HG03432 (cell line): Measurements from ENCODE around the gene EFCAB11.

ENCODE experiments used
- ATAC-seq: cut with Tn5 transposase; IDR thresholded peaks from one replicate; pipeline ENCODE4 v1.9.1; 2021; ENCODE audit warnings: mild to moderate bottlenecking, moderate library complexity; ENCODE audit not compliant: unreplicated experiment

EFCAB11 gene

DNA sequence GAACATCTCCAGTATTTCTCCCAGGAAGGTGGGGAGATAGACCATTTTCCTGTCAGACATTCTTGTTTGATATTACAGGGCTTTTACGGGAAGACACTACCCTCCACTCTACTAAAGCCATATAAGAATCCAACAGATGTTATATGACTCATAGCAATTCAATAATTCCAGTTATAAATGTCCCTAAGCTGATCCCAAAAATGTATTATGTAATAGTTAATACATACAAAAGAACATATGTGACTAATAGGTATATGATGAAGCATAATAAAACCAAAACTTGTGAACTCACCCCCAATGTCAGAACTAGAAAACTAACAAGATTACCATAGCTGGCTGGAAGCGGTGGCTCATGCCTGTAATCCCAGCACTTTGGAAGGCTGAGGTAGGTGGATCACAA lies 84.2 kb downstream of the EFCAB11 start:
- ATAC-seq: no peak

DNA sequence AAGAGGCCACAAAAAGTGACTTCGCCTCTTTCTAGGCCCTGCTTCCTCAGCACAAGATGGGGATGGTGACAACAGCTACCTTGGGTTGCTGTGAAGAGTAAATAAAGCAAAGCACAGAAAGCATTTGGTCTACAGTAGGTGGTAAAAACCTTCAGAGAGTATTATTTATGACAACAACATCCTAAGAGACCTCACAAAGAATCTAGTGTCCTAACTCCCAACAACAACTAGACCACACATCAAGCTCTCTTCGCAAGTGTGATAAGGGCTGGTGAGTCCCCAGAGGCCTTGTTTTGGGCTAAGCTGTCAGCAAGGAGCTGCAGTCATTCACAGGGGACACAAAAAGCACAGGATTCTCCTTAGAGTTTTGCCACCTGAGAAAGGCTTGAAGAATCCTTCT lies 84.9 kb downstream of the EFCAB11 start:
- no peak for ATAC-seq

DNA sequence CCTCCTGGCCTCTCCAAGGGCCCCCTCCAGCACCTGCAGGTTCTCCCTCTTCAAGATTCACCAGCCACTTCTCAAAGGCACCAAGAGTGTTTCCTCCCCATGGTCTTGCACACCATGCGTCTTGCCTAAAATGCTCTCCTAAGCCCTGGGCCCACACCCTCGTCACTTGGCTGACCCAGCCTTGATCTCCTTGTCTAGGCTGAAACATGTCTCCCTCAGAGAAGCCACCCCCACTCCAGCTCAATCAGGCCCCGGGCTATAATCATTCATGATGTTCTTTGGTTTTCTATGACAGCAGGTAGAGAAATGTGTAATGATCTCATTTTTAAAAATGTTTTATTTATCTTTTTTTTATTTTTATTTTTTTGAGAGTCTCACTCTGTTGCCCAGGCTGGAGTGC lies 88.1 kb downstream of the EFCAB11 start:
- ATAC-seq: no peak

- ATAC-seq: no peak
Observed at GRCh38 chr14:89865153-89865552, 89.4 kb downstream of the EFCAB11 start.

GRCh38 chr14:89862856-89863255 lies 91.7 kb downstream of the EFCAB11 start:
- no peak for ATAC-seq

GRCh38 chr14:89861630-89862029 lies 92.9 kb downstream of the EFCAB11 start:
- no peak for ATAC-seq

- no peak for ATAC-seq
Observed at GRCh38 chr14:89858089-89858488, 96.4 kb downstream of the EFCAB11 start.

DNA sequence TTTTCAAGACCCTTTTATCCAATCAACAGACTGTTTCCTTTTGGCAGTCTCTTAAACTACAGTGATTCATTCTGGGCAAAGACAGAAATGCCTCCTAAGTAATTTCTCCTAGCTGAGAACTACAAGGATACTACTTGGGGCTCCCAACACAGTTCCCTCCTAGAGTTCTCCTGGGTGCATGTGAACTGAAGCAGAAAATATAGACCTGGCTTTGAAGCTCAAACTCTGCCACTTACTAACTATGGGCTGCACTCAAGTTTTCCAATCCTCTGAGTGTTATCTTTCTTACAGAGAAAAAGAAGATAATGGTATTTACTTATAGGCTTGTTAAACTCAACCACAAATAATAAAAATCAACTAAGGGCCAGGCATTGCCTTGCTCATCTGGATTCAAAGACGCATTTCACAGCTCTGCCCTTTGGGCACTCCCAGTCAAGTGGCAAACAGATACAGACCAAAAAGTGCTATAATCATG lies 97.6 kb downstream of the EFCAB11 start:
- no peak for ATAC-seq

- ATAC-seq: no peak
Observed at GRCh38 chr14:89855961-89856656, 98.4 kb downstream of the EFCAB11 start.

DNA sequence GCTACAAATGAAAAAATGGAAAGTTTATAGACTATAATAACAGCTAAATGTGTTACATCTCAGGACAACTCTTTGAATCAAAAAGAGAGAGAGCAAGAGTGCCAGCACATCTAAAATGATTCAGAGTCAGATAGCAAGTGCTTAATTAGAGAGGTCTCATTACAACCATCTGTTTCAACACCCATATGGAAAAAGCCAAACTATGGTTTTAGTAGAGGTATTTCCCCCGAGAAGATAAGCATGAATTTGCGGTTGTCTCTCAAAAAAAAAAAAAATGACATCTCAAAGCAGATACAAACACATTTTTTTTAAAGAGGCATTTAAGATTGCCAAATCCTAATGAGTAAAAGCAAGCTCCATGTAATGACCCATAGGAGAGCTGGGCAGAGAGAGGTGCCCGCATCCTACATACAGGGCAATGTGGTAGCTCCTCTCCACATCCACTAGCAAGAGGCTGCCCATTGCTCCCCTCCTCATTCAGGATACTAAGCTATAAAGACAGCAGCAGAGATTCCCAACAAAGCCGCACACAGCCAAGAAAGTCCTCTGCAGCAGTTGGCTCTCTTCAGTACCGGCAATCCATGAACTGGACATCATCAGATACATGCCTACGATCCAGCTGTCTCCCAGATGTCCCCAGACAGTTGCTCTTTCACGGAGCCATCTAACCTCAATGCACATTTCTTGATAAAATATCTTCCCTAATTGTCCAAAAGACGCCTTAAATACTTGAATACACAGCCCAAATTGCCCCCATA lies 100.4 kb downstream of the EFCAB11 start:
- no peak for ATAC-seq

DNA sequence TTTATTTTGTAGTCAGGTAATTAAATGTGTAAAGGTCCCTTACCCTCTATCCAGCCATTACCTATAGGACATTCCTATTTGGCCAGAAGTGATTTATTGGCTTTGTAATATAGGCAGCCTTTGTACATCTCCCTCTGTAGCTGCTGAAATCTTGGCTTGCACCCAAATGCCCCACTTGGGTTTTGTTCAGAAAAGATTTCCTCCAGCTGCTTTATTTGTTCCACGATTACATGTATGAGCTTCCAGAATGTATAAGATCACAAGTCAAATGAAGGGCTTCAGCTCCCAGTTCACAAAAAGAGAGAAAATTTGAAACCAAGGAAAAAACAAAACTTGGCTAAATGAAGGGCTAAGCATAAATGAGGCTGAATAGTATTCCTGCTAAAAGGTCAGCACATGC lies 103.4 kb downstream of the EFCAB11 start:
- ATAC-seq: no peak

- no peak for ATAC-seq
Observed at GRCh38 chr14:89849931-89850330, 104.6 kb downstream of the EFCAB11 start.

GRCh38 chr14:89848165-89848564 lies 106.4 kb downstream of the EFCAB11 start:
- ATAC-seq: no peak

DNA sequence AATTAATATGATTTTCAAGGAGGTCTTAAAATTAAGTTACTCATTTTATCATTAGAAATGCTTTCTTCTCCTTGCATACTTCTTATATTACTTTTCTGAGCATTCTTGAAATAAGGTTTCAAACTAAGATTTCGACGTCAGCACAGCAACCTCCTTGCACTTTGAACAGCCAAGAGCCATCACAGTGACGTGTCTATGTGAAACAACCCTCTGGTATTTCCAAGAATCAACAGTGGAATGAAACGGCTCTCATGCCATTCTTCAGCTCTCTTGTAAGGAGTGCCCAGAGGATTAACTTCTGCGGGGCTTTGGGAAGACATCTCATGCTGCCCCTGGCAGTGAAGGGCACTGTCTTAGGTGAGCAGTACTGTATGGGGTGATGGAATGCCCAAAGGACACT lies 109.2 kb downstream of the EFCAB11 start:
- ATAC-seq: no peak

DNA sequence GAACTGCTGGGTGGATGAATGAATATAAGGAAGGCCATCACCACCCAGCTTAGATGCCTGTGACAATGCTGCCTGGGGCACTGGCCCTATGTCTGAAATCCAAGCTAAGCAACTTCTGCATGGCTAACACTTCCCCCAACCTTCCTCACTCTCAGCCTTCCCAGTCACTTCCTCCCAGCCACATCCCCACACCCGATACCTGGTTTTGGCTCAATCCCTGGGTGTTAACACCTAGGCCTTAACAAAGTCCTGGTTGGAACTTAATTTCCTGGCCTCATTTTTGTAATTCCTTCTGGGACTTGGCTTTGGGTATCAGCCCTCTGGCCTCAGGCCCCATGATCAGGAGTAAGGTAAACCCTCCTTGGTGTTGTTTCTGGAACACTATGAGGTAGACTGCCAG lies 110.0 kb downstream of the EFCAB11 start:
- ATAC-seq: no peak

GRCh38 chr14:89842837-89843236 lies 111.7 kb downstream of the EFCAB11 start:
- no peak for ATAC-seq

- ATAC-seq: no peak
Observed at GRCh38 chr14:89841851-89842250, 112.7 kb downstream of the EFCAB11 start.

GRCh38 chr14:89836830-89837469 lies 117.6 kb downstream of the EFCAB11 start:
- ATAC-seq: no peak

GRCh38 chr14:89833661-89834060 lies 120.9 kb downstream of the EFCAB11 start:
- no peak for ATAC-seq

DNA sequence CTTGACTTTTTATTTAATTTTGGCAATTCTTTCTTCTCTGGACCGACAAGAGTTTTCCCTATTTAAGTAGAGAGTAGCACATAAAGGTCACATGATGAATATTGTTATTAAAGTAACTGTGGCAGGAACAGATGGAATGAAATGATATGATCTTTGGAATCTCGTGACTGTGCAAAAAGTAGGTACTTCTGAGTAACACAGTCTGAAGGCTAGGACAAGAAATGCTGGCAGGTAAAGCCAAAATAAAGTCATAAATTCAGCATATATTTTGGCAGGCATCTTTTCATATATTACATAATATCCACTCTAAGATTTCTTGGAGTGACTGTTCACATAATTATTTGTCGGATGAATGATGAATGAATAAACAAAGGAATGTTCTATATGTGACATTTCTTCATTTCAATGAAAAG lies 121.4 kb downstream of the EFCAB11 start:
- ATAC-seq: no peak

DNA sequence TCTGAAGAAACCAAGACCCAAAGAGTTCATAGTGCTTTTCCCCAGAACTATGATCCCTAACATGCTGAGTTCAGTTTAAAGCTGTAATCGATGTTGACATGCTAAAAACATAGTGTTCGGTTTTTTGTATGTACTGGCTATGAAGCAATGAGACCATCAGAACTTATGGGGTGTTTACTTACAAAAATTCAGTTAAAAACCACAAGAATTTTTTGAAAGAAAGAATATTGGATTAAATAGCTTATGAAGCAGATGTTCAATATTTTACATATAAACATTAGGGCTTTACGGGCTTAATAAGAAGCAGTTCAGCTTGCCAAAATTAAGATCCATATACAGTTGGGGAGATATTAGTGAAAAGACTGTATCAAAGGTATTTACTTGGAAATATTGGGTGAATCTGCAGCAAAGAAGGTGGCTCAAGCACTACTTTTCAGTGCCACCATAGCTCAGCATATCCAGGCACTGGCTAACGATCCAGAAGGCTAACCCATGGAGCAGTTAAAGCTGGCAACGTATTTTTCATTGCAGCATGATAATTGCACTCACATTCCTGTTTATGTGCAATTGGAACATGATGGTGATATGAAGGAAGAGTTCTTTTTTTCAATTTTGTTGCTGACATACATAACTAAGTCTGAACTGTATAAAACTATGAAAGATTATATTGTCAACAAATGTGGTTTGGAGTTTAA lies 125.9 kb downstream of the EFCAB11 start:
- ATAC-seq: no peak
